ENCODE measurements around the gene SLC6A7. TPM values are rescaled to one million over a fixed set of nuclear protein-coding genes. Genes with fewer than 3 reads are reported as not detected.
A peak's percentile ranks its signal among the peaks of the same experiment; 100 is the strongest.

SLC6A7 gene
- polyA plus RNA-seq (2011; rRNA removed): not detected in 2 replicates
- polyA minus RNA-seq (2011; rRNA and poly(A)+ RNA removed): 0.09 and 0.18 TPM in 2 replicates

- TF ChIP-seq, protein P1, sequence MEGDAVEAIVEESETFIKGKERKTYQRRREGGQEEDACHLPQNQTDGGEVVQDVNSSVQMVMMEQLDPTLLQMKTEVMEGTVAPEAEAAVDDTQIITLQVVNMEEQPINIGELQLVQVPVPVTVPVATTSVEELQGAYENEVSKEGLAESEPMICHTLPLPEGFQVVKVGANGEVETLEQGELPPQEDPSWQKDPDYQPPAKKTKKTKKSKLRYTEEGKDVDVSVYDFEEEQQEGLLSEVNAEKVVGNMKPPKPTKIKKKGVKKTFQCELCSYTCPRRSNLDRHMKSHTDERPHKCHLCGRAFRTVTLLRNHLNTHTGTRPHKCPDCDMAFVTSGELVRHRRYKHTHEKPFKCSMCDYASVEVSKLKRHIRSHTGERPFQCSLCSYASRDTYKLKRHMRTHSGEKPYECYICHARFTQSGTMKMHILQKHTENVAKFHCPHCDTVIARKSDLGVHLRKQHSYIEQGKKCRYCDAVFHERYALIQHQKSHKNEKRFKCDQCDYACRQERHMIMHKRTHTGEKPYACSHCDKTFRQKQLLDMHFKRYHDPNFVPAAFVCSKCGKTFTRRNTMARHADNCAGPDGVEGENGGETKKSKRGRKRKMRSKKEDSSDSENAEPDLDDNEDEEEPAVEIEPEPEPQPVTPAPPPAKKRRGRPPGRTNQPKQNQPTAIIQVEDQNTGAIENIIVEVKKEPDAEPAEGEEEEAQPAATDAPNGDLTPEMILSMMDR (IDR thresholded peaks at IDR 0.05; ENCODE audit: low read depth, low read length): no peak
- peaks cover 4% of the 10 kb centered on the region; the same call in 1 of the 2 replicates for H3K9me3 ChIP-seq (ENCODE audit: control insufficient read depth, insufficient read depth, low read length)
- peaks cover 66% of the 10 kb centered on the region for H3K27me3 ChIP-seq (ENCODE audit: control insufficient read depth, insufficient read depth, low read length)
- no peak within 1 kb of the TSS for H3K27ac ChIP-seq (ENCODE audit: low read depth, low read length)
- no peak for DNase-seq (ENCODE audit: low read depth, low spot score)
- ChIA-PET CTCF (interaction anchor here (0.9 kb wide), 1 partner anchor 14 kb away, joined by 3 read pairs; no protein-coding TSS in a partner anchor), POLR2A (no interaction called here)
- H3K4me3 ChIP-seq (ENCODE audit: low read depth, low read length): no peak within 1 kb of the TSS
These were observed at the start of gene SLC6A7 for GRCh38 chr5:150189728-150190502. SLC6A7 (plus strand) TSS chr5:150190062; CDS start chr5:150190328, 266 bp downstream.

DNA sequence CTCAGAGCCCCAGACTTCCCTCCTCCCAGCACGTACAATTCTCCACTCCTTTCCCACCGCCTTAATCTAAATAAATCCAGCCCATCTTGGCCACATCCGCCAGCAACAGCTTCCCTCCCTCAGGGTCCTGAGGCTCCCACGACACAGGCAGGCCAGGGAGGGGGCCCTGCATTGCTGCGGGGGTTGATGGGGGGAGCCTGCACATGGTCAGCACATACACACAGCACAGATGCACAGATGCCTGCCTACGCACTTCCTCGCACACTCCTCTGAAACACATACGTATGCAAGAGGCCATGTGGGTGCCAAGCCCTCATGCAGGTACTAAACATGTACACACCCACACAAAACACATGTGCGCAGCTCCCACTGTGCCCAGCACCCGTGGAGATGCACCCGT lies 49.0 kb upstream of the SLC6A7 start:
- ChIA-PET POLR2A (interaction anchor here (0.6 to 4.0 kb wide), 3 partner anchors 14 to 97 kb away, joined by 3 to 31 read pairs (median 8); partner anchors contain the start of gene PDGFRB), CTCF (no interaction called here)
- DNase-seq (ENCODE audit: low read depth, low spot score): peak; percentile 98
- Histone ChIP-seq H3K27me3 (ENCODE audit: control insufficient read depth, insufficient read depth, low read length) (no peaks in the 10 kb centered on the region), H3K9me3 (ENCODE audit: control insufficient read depth, insufficient read depth, low read length) (no peaks in the 10 kb centered on the region; the same call in 1 of the 2 replicates), H3K4me3 (ENCODE audit: low read depth, low read length) (0 out of 2 replicates have a peak overlapping the region, but pooled peaks have one; percentile 7), H3K27ac (ENCODE audit: low read depth, low read length) (peak overlapping the region; percentile 100)
- TF ChIP-seq, protein P1 (IDR thresholded peaks at IDR 0.05; ENCODE audit: low read depth, low read length): no peak

GRCh38 chr5:150141544-150142184 lies 48.2 kb upstream of the SLC6A7 start:
- TF ChIP-seq, protein P1 (IDR thresholded peaks at IDR 0.05; ENCODE audit: low read depth, low read length): no peak
- ChIA-PET POLR2A (interaction anchor here (4.0 kb wide), 1 partner anchor 13 kb away, joined by 31 read pairs; the partner anchor contains the start of gene PDGFRB), CTCF (no interaction called here)
- peak overlapping the region; percentile 100 for H3K27ac ChIP-seq (ENCODE audit: low read depth, low read length)
- H3K27me3 ChIP-seq (ENCODE audit: control insufficient read depth, insufficient read depth, low read length): no peaks in the 10 kb centered on the region
- H3K9me3 ChIP-seq (ENCODE audit: control insufficient read depth, insufficient read depth, low read length): no peaks in the 10 kb centered on the region; the same call in 1 of the 2 replicates
- DNase-seq (ENCODE audit: low read depth, low spot score): peak; percentile 85
- no peak overlapping the region for H3K4me3 ChIP-seq (ENCODE audit: low read depth, low read length)

- no peaks in the 10 kb centered on the region for H3K9me3 ChIP-seq (ENCODE audit: control insufficient read depth, insufficient read depth, low read length)
- peak overlapping the region; percentile 100 for H3K27ac ChIP-seq (ENCODE audit: low read depth, low read length)
- CTCF ChIA-PET: no interaction called here
- TF ChIP-seq, protein P1 (IDR thresholded peaks at IDR 0.05; ENCODE audit: low read depth, low read length): no peak
- POLR2A ChIA-PET: interaction anchor here (0.9 to 1.7 kb wide), 5 partner anchors 9 to 30 kb away, joined by 3 to 10 read pairs (median 7); partner anchors contain the start of gene PDGFRB
- H3K27me3 ChIP-seq (ENCODE audit: control insufficient read depth, insufficient read depth, low read length): no peaks in the 10 kb centered on the region
- no peak for DNase-seq (ENCODE audit: low read depth, low spot score)
- H3K4me3 ChIP-seq (ENCODE audit: low read depth, low read length): no peak overlapping the region
These were observed 47.5 kb upstream of the SLC6A7 start for GRCh38 chr5:150142185-150142958.

Measured in AG04450 (cell line).